ENCODE measurements around the gene CREB3L1.

CREB3L1 gene

DNA sequence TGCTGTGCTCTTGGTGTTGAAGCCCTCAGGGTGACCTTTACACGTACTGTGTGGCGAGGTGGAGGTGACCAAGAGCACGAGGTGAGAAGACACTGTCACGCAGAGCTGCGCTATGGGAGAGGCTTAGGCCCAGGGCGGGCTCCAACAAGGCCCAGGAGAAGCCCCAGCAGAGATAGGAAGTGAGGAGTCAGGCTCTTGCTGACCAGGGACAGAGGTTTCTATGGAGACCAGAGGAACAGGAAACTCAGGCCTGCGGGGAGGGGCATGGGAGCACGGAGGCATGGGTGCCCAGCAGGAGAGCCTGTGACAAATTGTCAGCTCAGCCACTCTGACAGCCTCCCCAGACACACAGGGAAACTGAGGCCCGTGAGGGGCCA, 85.6 kb downstream of the CREB3L1 start:
- peak; percentile 74 for DNase-seq (ENCODE audit: low read depth, low spot score)
- in situ Hi-C loops (cut with HindIII; ENCODE audit: low sequenced_read_pairs): no loop called here
- TF ChIP-seq, protein P1, sequence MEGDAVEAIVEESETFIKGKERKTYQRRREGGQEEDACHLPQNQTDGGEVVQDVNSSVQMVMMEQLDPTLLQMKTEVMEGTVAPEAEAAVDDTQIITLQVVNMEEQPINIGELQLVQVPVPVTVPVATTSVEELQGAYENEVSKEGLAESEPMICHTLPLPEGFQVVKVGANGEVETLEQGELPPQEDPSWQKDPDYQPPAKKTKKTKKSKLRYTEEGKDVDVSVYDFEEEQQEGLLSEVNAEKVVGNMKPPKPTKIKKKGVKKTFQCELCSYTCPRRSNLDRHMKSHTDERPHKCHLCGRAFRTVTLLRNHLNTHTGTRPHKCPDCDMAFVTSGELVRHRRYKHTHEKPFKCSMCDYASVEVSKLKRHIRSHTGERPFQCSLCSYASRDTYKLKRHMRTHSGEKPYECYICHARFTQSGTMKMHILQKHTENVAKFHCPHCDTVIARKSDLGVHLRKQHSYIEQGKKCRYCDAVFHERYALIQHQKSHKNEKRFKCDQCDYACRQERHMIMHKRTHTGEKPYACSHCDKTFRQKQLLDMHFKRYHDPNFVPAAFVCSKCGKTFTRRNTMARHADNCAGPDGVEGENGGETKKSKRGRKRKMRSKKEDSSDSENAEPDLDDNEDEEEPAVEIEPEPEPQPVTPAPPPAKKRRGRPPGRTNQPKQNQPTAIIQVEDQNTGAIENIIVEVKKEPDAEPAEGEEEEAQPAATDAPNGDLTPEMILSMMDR (IDR thresholded peaks at IDR 0.05; ENCODE audit: low read depth, low read length): no peak
- no peak overlapping the region for H3K4me3 ChIP-seq (ENCODE audit: low read depth, low read length)

DNA sequence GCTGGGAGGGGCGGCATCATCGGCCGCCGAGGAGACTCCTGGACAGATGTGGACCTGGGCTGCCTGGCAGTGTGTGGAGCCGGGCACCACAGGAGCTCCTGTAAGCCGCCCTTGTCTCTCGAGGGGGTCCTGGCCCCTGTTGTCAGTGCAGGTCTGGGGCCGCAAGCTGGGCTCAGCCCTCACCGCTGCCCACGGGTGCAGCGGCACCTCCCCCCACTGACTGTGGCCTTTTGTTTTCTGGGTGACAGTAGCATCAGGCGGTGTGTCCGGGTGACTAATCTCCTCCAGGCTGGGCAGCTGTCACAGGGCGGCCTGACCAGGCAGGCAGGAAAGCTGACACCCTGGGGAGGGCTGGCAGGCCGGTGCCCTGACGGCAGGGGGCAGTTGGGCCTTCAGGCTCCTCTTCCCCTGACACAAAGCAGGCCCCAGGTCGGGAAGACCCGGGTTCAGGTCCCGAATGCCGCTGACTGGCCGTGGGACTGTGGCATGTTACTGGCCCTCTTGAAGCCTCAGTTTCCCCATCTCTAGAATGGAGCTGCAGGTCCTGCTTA, 86.1 kb downstream of the CREB3L1 start:
- DNase-seq (ENCODE audit: low read depth, low spot score): peak; percentile 53
- TF ChIP-seq, protein P1 (IDR thresholded peaks at IDR 0.05; ENCODE audit: low read depth, low read length): peak; percentile 20
- H3K4me3 ChIP-seq (ENCODE audit: low read depth, low read length): no peak overlapping the region
- in situ Hi-C loops (cut with HindIII; ENCODE audit: low sequenced_read_pairs): no loop called here

DNA sequence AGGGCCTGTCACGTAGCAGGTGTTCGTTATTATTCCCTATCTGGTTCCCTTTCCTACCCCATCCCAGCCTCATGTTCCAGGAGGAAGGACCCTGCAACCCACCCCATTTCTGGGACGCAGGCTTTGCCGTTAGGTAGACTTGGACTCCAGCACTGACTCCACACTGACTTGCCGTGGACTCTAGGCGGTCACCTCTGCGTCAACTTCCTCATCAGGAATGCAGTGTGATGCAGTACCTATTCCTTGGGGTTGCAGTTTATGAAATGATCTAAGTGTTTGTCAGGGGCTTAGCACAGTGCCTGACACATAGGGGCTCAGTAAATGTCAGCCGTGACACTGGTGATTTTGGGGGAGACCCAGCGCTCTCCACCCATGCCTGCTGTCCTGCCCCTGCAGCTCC, 86.6 kb downstream of the CREB3L1 start:
- DNase-seq (ENCODE audit: low read depth, low spot score): no peak
- in situ Hi-C loops (cut with HindIII; ENCODE audit: low sequenced_read_pairs): no loop called here
- no peak overlapping the region for H3K4me3 ChIP-seq (ENCODE audit: low read depth, low read length)
- TF ChIP-seq, protein P1 (IDR thresholded peaks at IDR 0.05; ENCODE audit: low read depth, low read length): no peak

DNA sequence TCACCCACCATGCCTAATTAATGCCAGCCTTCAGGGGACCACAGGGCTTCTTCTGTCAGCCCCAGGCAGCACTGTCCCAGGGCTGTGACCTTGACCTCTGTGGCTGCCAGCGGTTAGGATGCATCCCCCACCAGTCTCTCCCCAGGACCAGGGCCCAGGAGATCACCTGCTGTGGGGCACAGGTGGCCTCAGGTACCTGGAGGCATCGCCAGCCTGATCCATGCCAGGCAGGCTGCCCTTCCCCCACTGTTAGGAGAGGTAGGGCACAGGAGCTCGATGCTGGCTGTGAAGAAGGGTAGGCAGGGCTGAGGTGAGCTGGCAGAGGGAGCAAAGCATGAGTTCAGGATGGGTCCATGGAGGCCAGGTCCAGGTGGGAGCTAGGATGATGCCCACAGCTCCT, 87.3 kb downstream of the CREB3L1 start:
- no peak overlapping the region for H3K4me3 ChIP-seq (ENCODE audit: low read depth, low read length)
- TF ChIP-seq, protein P1 (IDR thresholded peaks at IDR 0.05; ENCODE audit: low read depth, low read length): no peak
- in situ Hi-C loops (cut with HindIII; ENCODE audit: low sequenced_read_pairs): no loop called here
- DNase-seq (ENCODE audit: low read depth, low spot score): no peak

DNA sequence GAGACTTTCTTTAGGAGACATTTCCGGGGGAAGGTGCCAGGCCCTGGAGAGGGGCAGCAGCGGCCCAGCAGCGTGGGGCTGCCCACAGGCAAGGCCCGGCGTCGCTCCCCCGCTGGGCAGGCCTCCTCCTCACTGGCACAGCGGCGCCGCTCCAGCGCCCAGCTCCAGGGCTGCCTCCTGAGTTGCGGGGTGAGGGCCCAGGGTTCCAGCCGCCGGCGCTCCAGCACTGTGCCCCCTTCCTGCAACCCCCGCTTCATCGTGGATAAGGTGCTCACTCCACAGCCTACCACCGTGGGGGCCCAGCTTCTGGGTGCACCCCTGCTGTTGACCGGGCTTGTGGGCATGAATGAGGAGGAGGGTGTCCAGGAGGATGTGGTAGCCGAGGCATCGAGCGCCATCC, 88.8 kb downstream of the CREB3L1 start:
- no peak for DNase-seq (ENCODE audit: low read depth, low spot score)
- in situ Hi-C loops (cut with HindIII; ENCODE audit: low sequenced_read_pairs): no loop called here
- TF ChIP-seq, protein P1 (IDR thresholded peaks at IDR 0.05; ENCODE audit: low read depth, low read length): no peak
- no peak overlapping the region for H3K4me3 ChIP-seq (ENCODE audit: low read depth, low read length)

DNA sequence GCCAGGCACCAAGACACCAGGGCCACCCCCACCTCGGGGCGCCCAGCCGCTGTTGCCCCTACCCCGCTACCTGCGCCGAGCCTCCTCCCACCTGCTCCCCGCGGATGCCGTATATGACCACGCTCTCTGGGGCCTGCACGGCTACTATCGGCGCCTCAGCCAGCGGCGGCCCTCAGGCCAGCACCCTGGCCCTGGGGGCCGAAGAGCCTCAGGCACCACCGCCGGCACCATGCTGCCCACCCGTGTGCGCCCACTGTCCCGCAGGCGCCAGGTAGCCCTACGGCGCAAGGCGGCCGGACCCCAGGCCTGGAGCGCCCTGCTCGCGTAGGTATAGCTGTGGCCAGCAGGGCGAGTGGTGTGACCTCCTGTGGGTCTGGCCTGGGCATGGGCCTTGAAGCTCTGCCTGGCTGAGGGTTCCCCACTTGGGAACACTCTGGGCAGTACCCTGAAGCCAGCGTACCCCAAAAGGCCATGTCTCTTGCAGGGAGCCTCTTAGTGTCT, 89.2 kb downstream of the CREB3L1 start:
- DNase-seq (ENCODE audit: low read depth, low spot score): no peak
- TF ChIP-seq, protein P1 (IDR thresholded peaks at IDR 0.05; ENCODE audit: low read depth, low read length): no peak
- H3K4me3 ChIP-seq (ENCODE audit: low read depth, low read length): no peak overlapping the region
- in situ Hi-C loops (cut with HindIII; ENCODE audit: low sequenced_read_pairs): no loop called here
